HCT116 (cell line): Measurements from ENCODE around the gene NAA60. TPM values are rescaled to one million over a fixed set of nuclear protein-coding genes. Genes with fewer than 3 reads are reported as not detected.

Experiments
- ATAC-seq: fragments of 200-7000 bp; cut with Tn5 transposase; 2 replicates; pipeline ENCODE4 v1.9.1; 2020; ENCODE audit warnings: mild to moderate bottlenecking, moderate library complexity
- BruUV-seq: library from RNA; stranded (reverse); fragments of 400-500 nt; replicated peaks from 2 replicates; lab custom pipeline; 2021; lab: Mats Ljungman, UMichigan
- CTCF ChIA-PET: fragments of 300-600 bp; sonication (Branson Sonifier 250); formaldehyde crosslinking; loops from one replicate; lab custom pipeline; 2021; ENCODE audit warnings: antibody characterized with exemption; lab: Charles Lee
- POLR2A ChIA-PET: fragments of 300-600, 350-600 bp; sonication (Branson Sonifier 250); formaldehyde crosslinking; loops from one replicate; lab custom pipeline; 2021; ENCODE audit warnings: antibody characterized with exemption; lab: Charles Lee
- RAD21 ChIA-PET, 2 experiments: fragments of 300-600 bp; sonication (Branson Sonifier 250); formaldehyde crosslinking; loops; one replicate each; lab custom pipeline; 2023; ENCODE audit warnings: low total read pairs in 2 of 2; ENCODE audit not compliant: uncharacterized antibody in 2 of 2, unreplicated experiment in 2 of 2, low non-redundant PET in 1 of 2; lab: Charles Lee
- DNase-seq: peaks from one replicate; pipeline ENCODE4 v3.0.0-alpha.2; 2010; ENCODE audit warnings: low read depth, low spot score
- H2AFZ ChIP-seq: fragments of 200-600 bp; shearing (Covaris generic), sonication (generic); 2 replicates; pipeline ENCODE4 v1.6.1; 2017; ENCODE audit warnings: low read depth, mixed run types, mixed read lengths, antibody characterized with exemption, low read length; ENCODE audit not compliant: poor library complexity, severe bottlenecking
- H3K27ac ChIP-seq: 2 replicates; pipeline ENCODE4 v1.5.1; 2012; ENCODE audit warnings: low read depth, low read length
- H3K27me3 ChIP-seq: fragments of 200-600 bp; sonication (generic); 2 replicates; pipeline ENCODE4 v1.6.1; 2016; ENCODE audit warnings: mixed run types, low read length, mixed read lengths; ENCODE audit not compliant: insufficient read depth
- H3K36me3 ChIP-seq, 2 experiments: fragments of 200-500 bp in 1 of 2; fragments of 200-600 bp in 1 of 2; sonication (Bioruptor generic) in 1 of 2; sonication (generic) in 1 of 2; 2 replicates each; pipeline versions ENCODE4 v1.5.1 to v1.6.1; 2014 to 2016; ENCODE audit warnings: low read length in 2 of 2, inconsistent platforms in 1 of 2, mixed read lengths in 1 of 2, mixed run types in 1 of 2; ENCODE audit not compliant: insufficient read depth in 2 of 2, control insufficient read depth in 1 of 2
- H3K4me1 ChIP-seq, 2 experiments: fragments of 200-600 bp in 1 of 2; sonication (generic) in 1 of 2; 2 replicates each; pipeline versions ENCODE4 v1.5.1 to v1.6.1; 2012 to 2017; ENCODE audit warnings: low read length in 2 of 2, inconsistent platforms in 1 of 2, mild to moderate bottlenecking in 1 of 2, mixed read lengths in 1 of 2, mixed run types in 1 of 2, moderate library complexity in 1 of 2; ENCODE audit not compliant: insufficient read depth in 2 of 2, control insufficient read depth in 1 of 2
- H3K4me2 ChIP-seq: fragments of 200-600 bp; sonication (generic); 2 replicates; pipeline ENCODE4 v1.6.1; 2017; ENCODE audit warnings: mixed run types, low read length, mixed read lengths
- H3K4me3 ChIP-seq, 2 experiments: fragments of 200-600 bp in 1 of 2; sonication (generic) in 1 of 2; replicated peaks in 1 of 2; 2 replicates each; pipeline ENCODE4 v1.5.1; 2011 to 2016; ENCODE audit warnings: low read length in 2 of 2, control low read depth in 1 of 2, low read depth in 1 of 2, mild to moderate bottlenecking in 1 of 2, mixed read lengths in 1 of 2, mixed run types in 1 of 2
- H3K79me2 ChIP-seq: fragments of 200-600 bp; sonication (generic); 2 replicates; pipeline ENCODE4 v1.6.1; 2017; ENCODE audit warnings: mild to moderate bottlenecking, mixed run types, low read length, moderate library complexity, mixed read lengths; ENCODE audit not compliant: insufficient read depth
- H3K9ac ChIP-seq: fragments of 200-600 bp; sonication (generic); 2 replicates; pipeline ENCODE4 v1.6.1; 2016; ENCODE audit warnings: low read length, mixed read lengths
- H3K9me2 ChIP-seq: fragments of 200-600 bp; sonication (generic), shearing (Covaris generic); 2 replicates; pipeline ENCODE4 v1.6.1; 2017; ENCODE audit warnings: mixed run types, mild to moderate bottlenecking, moderate library complexity; ENCODE audit not compliant: insufficient read depth
- H3K9me3 ChIP-seq, 2 experiments: fragments of 200-500 bp in 1 of 2; fragments of 200-600 bp in 1 of 2; sonication (Bioruptor generic) in 1 of 2; sonication (generic) in 1 of 2; 2 replicates each; pipeline ENCODE4 v1.6.1; 2014 to 2017; ENCODE audit warnings: low read length in 2 of 2, mixed read lengths in 2 of 2, inconsistent platforms in 1 of 2, low read depth in 1 of 2, mild to moderate bottlenecking in 1 of 2, mixed run types in 1 of 2, moderate library complexity in 1 of 2; ENCODE audit not compliant: control insufficient read depth in 1 of 2, insufficient read depth in 1 of 2
- H4K20me1 ChIP-seq: fragments of 200-600 bp; sonication (generic), shearing (Covaris generic); 2 replicates; pipeline ENCODE4 v1.6.1; 2017; ENCODE audit warnings: mixed run types, mild to moderate bottlenecking, moderate library complexity; ENCODE audit not compliant: insufficient read depth
- CEBPB ChIP-seq: IDR thresholded peaks from 2 replicates; pipeline ENCODE4 v1.6.1; 2012; ENCODE audit warnings: low read depth
- CTCF ChIP-seq, 3 experiments: fragments of 200-600 bp in 1 of 3; sonication (generic) in 1 of 3; IDR thresholded peaks in 2 of 3; conservative IDR thresholded peaks in 1 of 3; 2 replicates each; pipeline ENCODE4 v1.5.1; 2012 to 2017; ENCODE audit warnings: low read depth in 2 of 3, low read length in 2 of 3, antibody characterized with exemption in 1 of 3, borderline replicate concordance in 1 of 3, control low read depth in 1 of 3, mild to moderate bottlenecking in 1 of 3, mixed read lengths in 1 of 3, mixed run types in 1 of 3, moderate library complexity in 1 of 3; ENCODE audit not compliant: insufficient read depth in 1 of 3
- EGR1 ChIP-seq: IDR thresholded peaks from 2 replicates; pipeline ENCODE4 v1.6.1; 2012; ENCODE audit warnings: low read depth
- ELF1 ChIP-seq: IDR thresholded peaks from 2 replicates; pipeline ENCODE4 v1.6.1; 2012; ENCODE audit warnings: low read depth, borderline replicate concordance
- FOSL1 ChIP-seq: IDR thresholded peaks from 2 replicates; pipeline ENCODE4 v1.6.1; 2012; ENCODE audit warnings: low read depth
- JUND ChIP-seq: IDR thresholded peaks from 2 replicates; pipeline ENCODE4 v1.6.1; 2012
- MAX ChIP-seq: IDR thresholded peaks from 2 replicates; pipeline ENCODE4 v1.6.1; 2012
- POLR2A ChIP-seq: IDR thresholded peaks from 2 replicates; pipeline ENCODE4 v1.7.0; 2011; ENCODE audit warnings: borderline replicate concordance; ENCODE audit not compliant: insufficient read depth, insufficient read length; ENCODE audit errors: extremely low read depth
- RAD21 ChIP-seq: IDR thresholded peaks from 2 replicates; pipeline ENCODE4 v1.6.1; 2012; ENCODE audit warnings: low read depth, mild to moderate bottlenecking
- SRF ChIP-seq: IDR thresholded peaks from 2 replicates; pipeline ENCODE4 v1.6.1; 2012; ENCODE audit warnings: low read depth
- ZFX ChIP-seq: fragments of 450-650 bp; IDR thresholded peaks from 2 replicates; pipeline ENCODE4 v1.6.1; 2017
- ZNF274 ChIP-seq: fragments of 200-500 bp; sonication (Bioruptor generic); IDR thresholded peaks from 2 replicates; pipeline ENCODE4 v1.6.1; 2014; ENCODE audit warnings: mild to moderate bottlenecking, low read depth, low read length, inconsistent platforms
- intact Hi-C: fragments of 100-400 bp; cut with micrococcal nuclease; formaldehyde crosslinking; loops from 2 replicates; pipeline ENCODE4 v1.10.0; 2022
- total RNA-seq: library from RNA; stranded (reverse); gene quantifications from one replicate; pipeline ENCODE4 v1.2.1, GENCODE V29; 2021; ENCODE audit not compliant: unreplicated experiment

NAA60 gene
- total RNA-seq, 1 experiment from 2014 or later: 32.2 TPM

GRCh38 chr16:3460585-3460984 lies 17.1 kb downstream of the NAA60 start:
- ATAC-seq: no peak
- H3K9ac ChIP-seq: no peak overlapping the region
- TF ChIP-seq CTCF (IDR thresholded peaks at IDR 0.05 in 2 of 3, conservative IDR thresholded peaks at IDR 0.05 in 1 of 3; ENCODE audit: borderline replicate concordance in 1 of 3, insufficient read depth in 1 of 3, low read depth in 2 of 3, low read length in 2 of 3) (no peak), POLR2A (no peak), EGR1 (no peak), ZFX (no peak), ELF1 (no peak), SRF (no peak)
- TF ChIP-seq, all 23 proteins: peak for 0
- ChIA-PET CTCF (no interaction called here), POLR2A (no interaction called here), RAD21 (no interaction called here)
- no peaks in the 10 kb centered on the region for H3K9me2 ChIP-seq
- no peaks in the 10 kb centered on the region for H3K9me3 ChIP-seq
- H3K79me2 ChIP-seq: peaks cover 74% of the 10 kb centered on the region
- H3K4me3 ChIP-seq: no peak overlapping the region
- H3K4me1 ChIP-seq: peaks cover 21 to 29% of the 10 kb centered on the region in 2 experiments
- BruUV-seq: no TSS peak
- H3K4me2 ChIP-seq: no peak overlapping the region
- no peaks in the 10 kb centered on the region for H3K27me3 ChIP-seq
- H2AFZ ChIP-seq: no peak overlapping the region
- H3K36me3 ChIP-seq: peaks cover 0 to under 1% of the 10 kb centered on the region in 2 experiments; a peak in 1 of 4 replicates
- H3K27ac ChIP-seq: no peak overlapping the region
- no peaks in the 10 kb centered on the region for H4K20me1 ChIP-seq
- intact Hi-C loops: no loop called here
- no peak for DNase-seq

GRCh38 chr16:3461151-3461550 lies 17.7 kb downstream of the NAA60 start:
- no peak overlapping the region for H3K9ac ChIP-seq
- H3K27ac ChIP-seq: no peak overlapping the region
- ChIA-PET POLR2A (no interaction called here), CTCF (no interaction called here), RAD21 (no interaction called here)
- H4K20me1 ChIP-seq: no peaks in the 10 kb centered on the region
- peaks cover 21 to 29% of the 10 kb centered on the region in 2 experiments for H3K4me1 ChIP-seq
- H3K79me2 ChIP-seq: peaks cover 79% of the 10 kb centered on the region
- no peaks in the 10 kb centered on the region for H3K9me2 ChIP-seq
- TF ChIP-seq JUND: no peak
- TF ChIP-seq ZNF274: no peak
- TF ChIP-seq CEBPB: no peak
- TF ChIP-seq RAD21: no peak
- TF ChIP-seq FOSL1: no peak
- no peak for TF ChIP-seq MAX
- no peak overlapping the region for H2AFZ ChIP-seq
- H3K36me3 ChIP-seq: peaks cover 3 to 6% of the 10 kb centered on the region in 2 experiments; a peak in 3 of 4 replicates
- no peak overlapping the region for H3K4me2 ChIP-seq
- H3K27me3 ChIP-seq: no peaks in the 10 kb centered on the region
- DNase-seq: no peak
- no peaks in the 10 kb centered on the region for H3K9me3 ChIP-seq
- ATAC-seq: no peak
- intact Hi-C loops: no loop called here
- no TSS peak for BruUV-seq
- no peak overlapping the region for H3K4me3 ChIP-seq
